Activated T-cell treated with anti-CD3 and anti-CD28 coated beads for 48 hours (primary cell): ENCODE results near the gene TBC1D13.
A peak's percentile ranks its signal among the peaks of the same experiment; 100 is the strongest.
"Not testable (repeated sequence)": the region's sequence is repeated elsewhere in the genome, so short reads cannot be mapped to it uniquely, and the experiment has no call there.

Experiments
- DNase-seq: peaks from one replicate; pipeline ENCODE4 v3.0.0-alpha.2; 2020; ENCODE audit warnings: low read depth

The TBC1D13 gene

DNA sequence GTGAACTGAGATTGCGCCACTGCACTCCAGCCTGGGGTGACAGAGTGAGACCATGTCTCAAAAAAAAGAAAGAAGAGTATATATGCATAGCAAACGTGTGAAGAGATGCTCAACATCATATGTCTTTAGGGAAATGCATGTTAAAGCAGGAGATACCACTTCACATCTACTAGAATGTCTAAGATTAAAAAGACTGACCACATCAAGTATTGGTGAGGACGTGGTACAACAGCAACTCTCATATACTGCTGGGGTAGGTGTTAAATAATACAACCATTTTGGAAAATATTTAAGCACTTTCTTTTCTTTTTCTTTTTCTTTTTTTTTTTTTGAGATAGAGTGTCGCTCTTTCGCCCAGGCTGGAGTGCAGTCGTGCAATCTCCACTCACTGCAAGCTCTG, 1.6 kb upstream of the TBC1D13 start:
- no peak for DNase-seq

DNA sequence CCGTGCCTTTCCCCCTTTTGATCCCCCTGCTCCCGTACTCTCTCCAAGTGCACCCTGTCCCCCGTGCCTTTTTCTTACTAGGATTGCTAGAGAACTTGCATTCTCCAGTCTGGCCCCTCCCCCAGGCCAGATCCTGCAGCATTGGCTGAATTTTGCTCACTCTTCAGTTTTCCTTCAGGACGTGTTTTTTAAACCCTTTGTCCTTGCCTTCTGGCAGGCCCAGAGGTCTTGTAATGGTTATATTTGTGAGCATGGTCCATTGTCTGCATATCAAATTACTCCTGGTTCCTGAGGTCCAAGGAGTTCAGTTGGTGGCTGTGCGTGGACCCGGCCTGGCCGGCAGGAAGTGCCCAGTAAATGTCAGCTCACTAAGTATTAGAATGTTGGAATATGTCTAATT, 606 bp downstream of the TBC1D13 start:
- no peak for DNase-seq

DNA sequence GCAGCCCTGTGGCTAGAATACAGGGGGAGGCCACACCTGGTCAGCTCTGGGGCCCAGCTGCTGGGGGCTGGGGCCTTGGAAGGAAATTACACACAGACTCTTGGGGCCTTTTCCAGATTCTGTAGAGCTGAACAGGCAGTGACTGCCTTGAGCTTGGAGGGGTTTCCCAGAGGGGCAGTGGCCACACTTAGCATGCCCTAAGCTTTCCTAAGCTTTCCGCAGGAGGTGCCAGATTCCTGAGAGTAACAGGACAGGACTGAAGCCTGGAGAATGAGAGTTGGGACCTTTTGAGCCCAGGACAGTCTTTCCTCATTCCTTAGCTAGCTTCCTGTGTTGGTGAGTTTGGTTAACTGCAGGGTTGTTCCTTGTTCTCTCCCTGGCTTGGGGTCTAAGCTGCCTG, 1.4 kb downstream of the TBC1D13 start:
- no peak for DNase-seq

DNA sequence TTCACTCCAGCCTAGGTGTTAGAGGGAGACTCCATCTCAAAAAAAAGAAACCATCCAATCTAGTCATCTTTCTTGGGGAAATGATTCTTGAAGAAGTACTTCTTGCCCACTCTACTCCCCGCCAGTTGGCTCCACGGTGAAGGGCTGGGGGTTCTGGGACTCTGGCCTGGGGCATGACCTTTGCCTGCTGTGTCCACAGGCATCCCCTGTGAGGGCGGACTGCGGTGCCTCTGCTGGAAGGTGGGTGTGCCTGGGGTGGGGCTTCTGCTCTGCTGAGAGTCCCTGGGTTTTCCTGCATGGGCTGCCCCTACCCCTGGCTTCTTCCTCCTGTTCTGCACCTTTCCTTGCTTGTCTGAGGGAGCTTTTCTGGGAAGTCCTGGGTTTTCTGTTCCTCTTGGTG, 3.5 kb downstream of the TBC1D13 start:
- DNase-seq: no peak

DNA sequence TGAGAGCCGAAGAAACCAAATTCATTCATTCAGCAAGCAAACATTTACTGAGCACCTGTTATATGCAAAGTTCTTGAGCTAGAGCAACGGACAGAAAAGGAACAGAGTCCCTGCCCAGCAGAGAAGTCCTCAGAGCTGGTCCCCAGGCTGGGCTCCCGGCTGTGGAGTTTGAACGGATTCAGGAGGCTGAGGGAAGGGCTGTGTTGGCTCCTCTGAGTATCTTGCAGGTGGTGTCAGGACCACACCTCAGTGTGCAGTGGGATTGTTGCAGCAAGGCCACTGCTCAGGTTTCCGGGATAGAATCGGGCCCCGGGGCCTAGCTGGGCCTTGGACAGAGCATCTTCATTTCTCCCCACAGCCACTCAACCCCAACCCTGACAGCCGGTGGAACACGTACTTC, 5.1 kb downstream of the TBC1D13 start:
- no peak for DNase-seq

DNA sequence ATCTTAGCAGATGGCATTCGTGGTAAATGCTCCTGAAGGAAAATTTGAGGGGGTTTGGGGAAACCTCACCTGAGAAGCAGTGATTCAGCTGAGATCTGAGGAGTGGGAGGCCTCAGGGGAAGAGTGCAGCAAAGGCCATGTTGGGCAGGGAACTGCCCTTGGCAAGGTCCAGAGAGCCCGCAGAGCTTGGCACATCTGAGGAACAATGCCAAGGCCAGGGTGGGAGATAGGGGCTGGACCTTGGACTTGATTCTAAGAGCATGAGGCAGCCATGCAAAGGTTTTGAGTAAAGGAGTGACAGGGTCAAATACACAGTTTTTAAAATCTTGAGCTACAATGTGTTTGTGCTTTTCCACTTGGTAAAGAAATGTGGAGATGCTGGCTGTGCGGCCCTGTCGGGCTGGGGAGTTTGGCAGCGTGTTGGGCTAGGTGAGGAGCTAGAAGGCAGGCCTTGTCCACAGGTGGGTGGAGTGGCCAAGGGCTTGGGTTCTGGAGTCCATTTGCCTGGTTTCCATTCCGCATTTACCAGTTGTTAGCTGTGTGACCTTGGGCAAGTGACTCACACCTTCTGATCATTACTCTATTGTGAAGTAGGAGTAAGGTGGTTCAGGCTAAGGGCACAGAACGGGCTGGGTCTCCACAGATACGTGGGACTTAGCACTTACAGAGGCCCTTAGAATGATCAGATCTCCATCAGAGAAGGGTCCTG, 6.1 kb downstream of the TBC1D13 start:
- DNase-seq: no peak

DNA sequence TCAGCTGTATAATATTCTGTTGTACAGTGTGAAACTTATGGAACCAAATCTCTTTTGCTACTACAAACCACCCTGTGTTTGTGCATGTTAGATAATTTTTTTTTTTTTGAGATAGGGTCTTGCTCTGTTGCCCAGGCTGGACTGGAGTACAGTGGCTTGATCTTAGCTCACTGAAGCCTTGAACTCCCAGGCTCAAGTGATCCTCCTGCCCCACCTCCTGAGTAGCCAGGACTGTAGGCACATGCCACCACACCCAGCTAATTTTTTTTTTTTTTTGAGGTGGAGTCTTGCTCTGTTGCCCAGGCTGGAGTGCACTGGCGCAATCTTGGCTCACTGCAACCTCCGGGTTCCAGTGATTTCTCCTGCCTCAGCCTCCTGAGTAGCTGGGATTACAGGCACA, 7.9 kb downstream of the TBC1D13 start:
- DNase-seq: not testable (repeated sequence)

DNA sequence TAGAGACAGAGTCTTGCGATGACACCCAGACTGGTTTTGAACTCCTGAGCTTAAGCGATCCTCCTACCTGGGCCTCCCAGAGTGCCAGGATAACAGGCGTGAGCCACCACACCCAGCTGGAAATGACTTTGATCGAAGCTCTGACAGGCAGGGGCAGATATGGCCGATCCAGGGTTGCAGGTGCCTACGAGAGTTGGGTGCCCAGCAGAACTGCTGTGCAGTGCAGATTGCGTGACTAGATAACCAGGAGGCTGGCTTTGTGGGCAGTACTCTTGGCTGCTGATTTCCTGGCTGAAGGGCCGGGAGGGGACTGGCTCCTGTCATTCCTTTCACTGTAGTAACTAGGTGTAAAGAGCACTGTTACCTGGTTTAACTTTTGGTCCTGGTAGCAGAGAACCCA, 11.8 kb downstream of the TBC1D13 start:
- DNase-seq: no peak

DNA sequence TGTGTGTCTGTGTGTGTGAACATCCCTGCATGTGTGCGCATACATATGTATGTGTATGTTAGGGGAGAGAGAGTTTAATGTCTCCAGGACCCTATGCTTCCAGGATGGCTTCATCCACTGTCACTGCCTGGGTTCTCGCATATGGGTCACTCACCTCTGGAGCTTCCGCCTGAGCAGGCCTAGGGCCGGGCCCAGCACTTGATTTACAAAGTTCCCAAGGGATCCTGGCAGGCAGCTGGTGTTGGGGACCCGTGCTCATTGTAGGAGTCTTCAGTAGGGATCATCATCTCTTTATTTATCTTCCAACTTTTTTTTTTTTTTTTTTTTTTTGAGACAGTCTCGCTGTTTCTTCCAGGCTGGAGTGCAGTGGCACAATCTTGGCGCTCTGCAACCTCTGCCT, 13.0 kb downstream of the TBC1D13 start:
- no peak for DNase-seq

DNA sequence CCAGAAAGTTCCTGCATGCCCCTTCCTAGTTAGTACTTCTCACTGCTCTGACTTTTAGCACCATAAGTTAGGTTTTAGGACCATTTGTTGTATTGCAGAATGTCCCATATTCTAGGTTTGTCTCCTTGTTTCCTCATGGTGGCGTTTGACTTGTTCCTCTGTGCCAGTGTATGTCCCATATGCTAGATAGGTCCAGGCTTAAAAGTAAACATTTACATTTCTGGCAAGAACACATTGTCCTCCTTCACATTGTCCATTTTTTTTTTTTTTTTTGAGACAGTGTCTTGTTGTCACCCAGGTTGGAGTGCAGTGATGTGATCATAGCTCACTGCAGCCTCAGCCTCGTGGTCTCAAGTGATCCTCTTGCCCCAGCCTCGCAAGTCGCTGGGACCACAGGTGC, 15.4 kb downstream of the TBC1D13 start:
- DNase-seq: no peak

DNA sequence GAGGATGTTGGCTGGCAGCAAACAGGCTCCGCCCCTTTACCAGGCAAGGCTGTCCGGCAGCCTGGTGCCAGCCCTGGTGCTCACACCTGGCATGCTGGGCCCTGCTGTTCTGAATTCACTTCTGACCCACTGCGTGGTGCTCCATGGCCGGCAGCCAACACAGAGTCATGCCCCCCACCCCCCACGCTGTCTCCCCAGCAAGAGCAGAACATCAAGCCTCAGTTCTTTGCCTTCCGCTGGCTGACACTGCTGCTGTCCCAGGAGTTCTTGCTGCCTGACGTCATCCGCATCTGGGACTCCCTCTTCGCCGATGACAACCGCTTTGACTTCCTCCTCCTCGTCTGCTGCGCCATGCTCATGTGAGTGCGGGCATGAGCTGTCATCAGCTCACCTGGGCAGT, 18.6 kb downstream of the TBC1D13 start:
- no peak for DNase-seq

DNA sequence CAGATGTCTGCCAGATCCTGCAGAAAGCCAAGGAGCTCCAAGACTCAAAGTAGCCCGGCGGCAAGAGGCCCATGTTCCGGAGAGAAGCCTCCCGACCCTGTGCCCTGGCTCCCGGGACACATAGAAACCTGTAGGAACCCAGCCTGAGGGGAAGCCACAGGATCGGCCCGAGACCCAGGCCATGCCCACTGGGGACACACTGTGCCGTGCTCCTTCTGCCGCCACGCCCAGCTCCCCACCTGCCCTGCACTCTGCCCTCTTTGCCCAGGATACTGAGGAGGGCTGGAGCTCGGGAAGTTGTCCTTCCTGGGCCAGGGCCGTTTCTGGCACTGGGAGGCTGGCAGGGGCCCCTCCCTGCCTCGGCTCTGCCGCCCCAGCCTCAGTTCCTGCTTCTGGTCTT, 20.8 kb downstream of the TBC1D13 start:
- no peak for DNase-seq

DNA sequence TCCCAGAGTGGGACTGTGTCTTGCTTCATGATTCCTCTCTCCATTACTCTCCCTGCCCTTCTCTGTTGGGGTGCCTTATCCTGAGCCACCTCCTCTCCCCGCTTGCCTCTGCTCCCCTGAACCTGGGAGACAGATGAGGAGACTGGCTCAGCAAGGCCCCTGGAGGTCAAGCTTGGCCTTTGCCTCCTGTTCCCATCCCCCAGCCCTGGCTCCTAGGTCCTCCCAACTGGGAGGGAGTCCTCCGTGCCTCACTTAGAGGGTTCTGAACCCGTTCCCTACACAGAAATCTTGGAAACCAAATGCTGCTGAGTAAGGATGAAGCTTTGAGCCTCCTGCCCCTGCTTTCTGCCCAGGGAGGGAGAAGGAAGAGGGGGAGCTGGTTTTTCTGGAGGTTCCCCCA, 21.5 kb downstream of the TBC1D13 start:
- DNase-seq: no peak

DNA sequence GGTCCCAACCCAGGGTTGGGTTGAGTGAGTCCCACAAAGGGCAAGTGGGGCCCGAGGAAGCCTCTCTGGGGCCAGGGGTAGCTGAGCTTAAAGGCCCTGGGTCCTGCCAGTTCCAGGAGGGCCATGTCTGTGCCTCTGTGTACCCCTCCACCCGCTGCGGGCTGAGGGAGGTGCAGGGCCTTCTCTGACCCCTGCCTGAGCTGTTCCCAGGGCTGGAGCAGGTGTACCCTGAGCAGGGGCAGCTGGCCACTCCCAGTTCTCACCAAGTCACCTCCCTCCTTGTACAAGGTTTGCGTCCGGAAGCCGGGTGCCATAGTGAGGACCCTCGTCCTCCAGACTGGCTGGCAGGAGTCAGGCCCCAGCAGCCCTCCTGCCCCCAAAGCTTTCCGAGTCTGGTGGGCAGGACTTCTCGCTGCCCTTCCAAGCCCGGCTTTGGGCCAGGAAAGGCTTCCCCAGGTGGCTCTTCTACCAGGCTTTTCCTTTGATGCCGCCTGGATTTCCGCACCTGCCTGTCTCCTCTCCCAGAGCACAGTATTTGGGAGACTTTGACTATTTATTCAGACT, 22.1 kb downstream of the TBC1D13 start:
- no peak for DNase-seq

DNA sequence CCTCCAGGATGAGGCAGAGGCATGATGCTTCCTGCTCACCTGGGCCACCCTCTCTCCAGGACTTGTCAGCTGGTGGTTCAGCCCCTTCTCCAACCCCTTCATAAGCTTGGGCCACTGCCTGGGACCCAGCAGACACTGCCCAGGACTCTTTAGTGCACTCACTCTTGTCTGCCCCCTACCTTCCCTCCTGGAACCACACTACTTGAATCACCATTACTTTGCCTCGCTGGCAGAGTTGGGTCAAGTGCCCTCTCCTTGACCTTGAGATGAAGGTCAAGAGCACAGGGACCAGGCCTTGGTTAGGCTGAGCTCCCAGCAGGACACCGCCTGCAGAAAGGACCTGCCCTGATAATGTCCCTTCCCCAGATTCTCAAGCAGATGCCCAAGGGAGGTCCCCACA, 22.8 kb downstream of the TBC1D13 start:
- no peak for DNase-seq

DNA sequence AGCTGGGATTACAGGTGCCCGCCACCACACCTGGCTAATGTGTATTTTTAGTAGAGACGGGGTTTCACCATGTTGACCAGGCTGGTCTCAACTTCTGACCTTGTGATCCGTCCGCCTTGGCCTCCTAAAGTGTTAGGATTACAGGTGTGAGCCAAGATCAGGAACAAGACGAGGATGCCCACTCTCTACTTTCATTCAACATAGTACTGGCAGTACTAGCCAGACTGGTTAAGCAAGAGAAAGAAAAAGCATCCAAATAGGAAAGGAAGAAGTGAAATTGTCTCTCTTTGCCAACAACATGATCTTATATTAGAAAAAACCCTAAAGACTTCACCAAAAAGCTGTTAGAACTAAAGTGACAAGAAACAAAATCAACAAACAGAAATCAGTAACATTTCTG, 23.8 kb downstream of the TBC1D13 start:
- DNase-seq: no peak

DNA sequence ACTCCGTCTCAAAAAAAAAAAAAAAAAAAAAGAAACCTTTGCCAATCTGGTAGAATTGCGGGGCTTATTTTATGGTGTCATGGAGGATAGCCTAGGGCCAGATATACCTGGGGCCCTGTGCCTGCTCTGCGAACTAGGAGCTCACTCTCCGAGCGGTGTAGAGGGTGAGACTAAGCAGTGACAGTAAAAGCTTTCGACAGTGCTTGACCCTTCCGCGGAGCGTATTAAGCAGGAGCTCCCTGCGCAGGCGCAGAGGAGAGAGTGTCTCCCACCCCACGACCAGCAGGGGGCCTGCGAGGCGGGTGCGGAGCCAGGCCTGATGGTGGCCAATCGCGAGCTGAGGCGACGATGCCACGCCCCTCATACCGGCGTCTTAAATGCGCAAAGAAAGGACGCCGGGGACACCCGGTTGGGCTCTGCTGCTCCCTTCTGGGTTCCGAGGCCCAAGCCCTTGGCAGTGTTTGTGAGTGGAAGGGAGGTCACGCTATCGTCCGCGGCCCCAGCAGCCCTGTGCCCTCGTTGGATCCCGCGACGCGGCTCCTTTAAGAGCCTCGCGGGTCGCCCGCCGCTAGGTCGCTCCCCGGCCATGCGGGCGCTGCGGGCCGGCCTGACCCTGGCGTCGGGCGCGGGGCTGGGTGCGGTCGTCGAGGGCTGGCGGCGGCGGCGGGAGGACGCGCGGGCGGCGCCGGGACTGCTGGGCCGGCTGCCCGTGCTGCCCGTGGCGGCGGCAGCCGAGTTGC, 31.2 kb downstream of the TBC1D13 start, which contains the start of gene ENDOG:
Gene ENDOG, plus strand, starts transcription at position 402 of the 740 bp plus-strand sequence. Its CDS starts 185 bp downstream, at position 587.
- peak; percentile 99 for DNase-seq

DNA sequence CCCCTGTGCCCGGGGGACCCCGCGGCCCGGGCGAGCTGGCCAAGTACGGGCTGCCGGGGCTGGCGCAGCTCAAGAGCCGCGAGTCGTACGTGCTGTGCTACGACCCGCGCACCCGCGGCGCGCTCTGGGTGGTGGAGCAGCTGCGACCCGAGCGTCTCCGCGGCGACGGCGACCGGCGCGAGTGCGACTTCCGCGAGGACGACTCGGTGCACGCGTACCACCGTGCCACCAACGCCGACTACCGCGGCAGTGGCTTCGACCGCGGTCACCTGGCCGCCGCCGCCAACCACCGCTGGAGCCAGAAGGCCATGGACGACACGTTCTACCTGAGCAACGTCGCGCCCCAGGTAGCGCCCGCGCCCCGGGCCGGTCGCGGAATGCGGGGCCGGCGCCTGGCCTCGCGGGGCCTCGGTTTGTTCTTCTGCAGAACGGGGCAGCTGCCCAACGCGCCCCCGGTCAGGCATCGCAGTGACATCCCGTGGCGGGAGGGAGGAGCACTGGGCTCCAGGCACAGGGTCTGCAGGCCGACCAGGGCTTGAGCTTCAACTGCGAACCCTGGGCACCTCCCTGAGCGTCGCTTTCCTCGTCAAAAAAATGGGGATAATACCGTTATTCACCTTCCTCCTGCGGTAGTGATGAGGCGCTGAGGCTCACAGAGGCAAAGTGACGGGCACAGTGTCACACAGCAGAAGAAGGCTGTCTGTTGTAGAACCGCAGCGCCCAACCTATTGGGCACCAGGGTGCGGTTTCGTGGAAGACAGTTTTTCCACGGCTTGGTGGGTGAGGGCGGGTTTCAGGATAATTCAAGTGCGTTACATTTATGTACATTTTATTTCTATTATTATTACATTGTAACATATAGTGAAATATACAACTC, 32.0 kb downstream of the TBC1D13 start:
- DNase-seq: peak; percentile 50

DNA sequence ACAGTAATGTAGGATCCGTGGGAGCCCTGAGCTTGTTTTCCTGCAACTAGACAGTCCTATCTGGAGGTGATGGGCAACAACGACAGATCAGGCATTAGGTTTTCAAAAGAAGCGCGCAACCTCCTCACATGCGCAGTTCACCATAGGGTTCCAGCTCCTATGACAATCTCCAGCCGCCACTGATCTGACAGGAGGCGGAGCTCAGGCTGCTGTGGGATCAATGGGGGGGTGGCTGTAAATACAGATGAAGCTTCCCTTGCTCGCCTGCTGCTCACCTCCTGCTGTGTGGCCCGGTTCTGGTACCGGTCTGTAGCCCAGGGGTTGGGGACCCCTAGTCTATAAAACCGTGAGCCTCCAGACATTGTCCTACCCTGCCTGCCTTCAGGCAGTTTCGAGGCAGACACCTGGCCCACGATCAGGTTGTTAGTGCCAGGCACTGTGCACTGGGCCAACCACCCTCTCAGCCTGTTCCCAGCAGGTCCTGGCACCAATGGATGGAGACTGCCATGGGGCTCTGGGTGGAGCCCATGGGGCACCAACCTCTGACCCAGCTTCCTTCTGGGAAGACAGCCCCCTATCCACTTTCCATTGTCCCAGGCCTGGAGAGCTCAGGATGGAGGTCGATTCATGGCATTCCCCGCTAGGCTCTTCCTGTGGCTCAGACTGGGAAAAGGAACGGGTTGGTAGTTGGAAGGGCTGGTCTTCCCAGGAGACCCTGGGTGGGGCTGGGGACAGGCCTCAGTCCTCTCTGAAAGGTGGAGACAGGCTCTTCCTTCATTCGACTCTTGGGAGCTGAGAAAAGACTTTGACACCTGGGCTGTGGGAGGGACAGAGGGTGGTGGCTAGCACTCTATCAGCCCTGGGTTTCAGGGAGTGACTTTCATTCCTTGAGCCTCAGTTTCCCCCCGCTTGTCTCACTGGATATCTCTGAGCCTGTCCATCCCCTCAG, 32.9 kb downstream of the TBC1D13 start:
- DNase-seq: no peak

DNA sequence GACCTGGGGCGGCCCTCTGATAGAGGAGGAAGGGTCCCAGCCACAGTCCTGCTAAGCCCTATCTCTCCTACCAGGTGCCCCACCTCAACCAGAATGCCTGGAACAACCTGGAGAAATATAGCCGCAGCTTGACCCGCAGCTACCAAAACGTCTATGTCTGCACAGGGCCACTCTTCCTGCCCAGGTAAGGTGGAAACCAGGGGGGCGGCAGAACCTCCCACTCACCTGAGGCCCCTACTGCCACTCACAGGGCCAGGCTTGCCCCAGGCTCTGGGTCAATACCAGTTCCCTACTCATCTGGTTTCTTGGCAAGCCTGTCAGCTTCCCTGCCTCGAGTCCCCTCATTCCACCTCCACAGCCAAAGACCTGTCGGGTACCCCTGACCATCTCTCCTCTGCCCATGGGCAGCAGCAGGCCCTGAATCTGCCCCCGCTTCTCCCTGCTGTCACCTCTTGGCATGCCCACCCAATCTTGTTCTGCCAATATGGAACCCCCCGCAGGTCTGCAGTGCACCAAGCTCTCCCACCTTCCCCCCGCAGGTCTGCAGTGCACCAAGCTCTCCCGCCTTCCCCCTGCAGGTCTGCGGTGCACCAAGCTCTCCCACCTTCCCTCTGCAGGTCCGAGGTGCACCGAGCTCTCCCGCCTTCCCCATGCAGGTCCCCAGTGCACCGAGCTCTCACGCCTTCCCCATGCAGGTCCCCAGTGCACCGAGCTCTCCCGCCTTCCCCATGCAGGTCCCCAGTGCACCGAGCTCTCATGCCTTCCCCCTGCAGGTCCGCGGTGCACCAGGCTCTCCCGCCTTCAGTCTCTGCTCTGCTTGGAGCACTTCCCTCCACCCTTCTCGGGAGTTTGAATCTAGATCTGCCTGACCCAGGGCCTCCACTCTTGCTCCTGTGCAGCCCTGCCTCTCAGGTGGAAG, 33.9 kb downstream of the TBC1D13 start:
- DNase-seq: no peak
